ENCODE results near the gene ABCC2.

- TF ChIP-seq CTCF (IDR thresholded peaks at IDR 0.05) (no peak), POLR2A (IDR thresholded peaks at IDR 0.05) (no peak)
These were observed 17.2 kb downstream of the ABCC2 start for GRCh38 chr10:99799613-99800012.
